Epithelial cell of proximal tubule (primary cell): ENCODE measurements around the gene RUBCN. TPM values are rescaled to one million over a fixed set of nuclear protein-coding genes. Genes with fewer than 3 reads are reported as not detected.
"Not testable (repeated sequence)": the region's sequence is repeated elsewhere in the genome, so short reads cannot be mapped to it uniquely, and the experiment has no call there.

Experiments used
- DNase-seq: peaks from one replicate; pipeline ENCODE4 v3.0.0-alpha.2; 2011; ENCODE audit warnings: low read depth
- H3K4me3 ChIP-seq: 2 replicates; pipeline ENCODE4 v1.5.1; 2011; ENCODE audit warnings: low read depth, mild to moderate bottlenecking, low read length
- total RNA-seq: library from RNA; depleted of rRNA; stranded (reverse); fragments of >200 nt; gene quantifications from 2 replicates; pipeline ENCODE4 v1.2.3, GENCODE V29; 2015

Gene RUBCN
- total RNA-seq, 1 donor from 2014 or later = 24.6 TPM

DNA sequence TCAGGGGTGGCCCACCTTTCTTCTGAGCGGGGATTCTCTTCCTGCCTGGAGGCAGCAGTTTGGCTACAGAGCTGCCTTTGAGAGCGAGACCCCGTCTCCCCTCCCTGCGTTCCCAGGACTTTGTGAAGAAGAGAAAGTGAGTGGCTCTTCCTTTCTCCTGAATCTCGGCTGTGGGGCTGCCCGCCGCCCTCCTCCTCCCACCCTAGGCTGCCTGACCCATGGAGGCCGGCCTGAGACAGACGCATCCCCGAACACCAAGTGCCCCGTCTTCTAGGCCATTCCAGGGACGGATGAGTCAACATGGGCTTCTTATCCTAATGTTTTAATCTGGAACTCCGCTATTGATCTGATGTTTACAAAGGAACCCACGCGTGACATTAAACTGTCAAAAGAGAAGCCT, 74.8 kb downstream of the RUBCN start:
- DNase-seq, H3K4me3 ChIP-seq: not testable (repeated sequence)

DNA sequence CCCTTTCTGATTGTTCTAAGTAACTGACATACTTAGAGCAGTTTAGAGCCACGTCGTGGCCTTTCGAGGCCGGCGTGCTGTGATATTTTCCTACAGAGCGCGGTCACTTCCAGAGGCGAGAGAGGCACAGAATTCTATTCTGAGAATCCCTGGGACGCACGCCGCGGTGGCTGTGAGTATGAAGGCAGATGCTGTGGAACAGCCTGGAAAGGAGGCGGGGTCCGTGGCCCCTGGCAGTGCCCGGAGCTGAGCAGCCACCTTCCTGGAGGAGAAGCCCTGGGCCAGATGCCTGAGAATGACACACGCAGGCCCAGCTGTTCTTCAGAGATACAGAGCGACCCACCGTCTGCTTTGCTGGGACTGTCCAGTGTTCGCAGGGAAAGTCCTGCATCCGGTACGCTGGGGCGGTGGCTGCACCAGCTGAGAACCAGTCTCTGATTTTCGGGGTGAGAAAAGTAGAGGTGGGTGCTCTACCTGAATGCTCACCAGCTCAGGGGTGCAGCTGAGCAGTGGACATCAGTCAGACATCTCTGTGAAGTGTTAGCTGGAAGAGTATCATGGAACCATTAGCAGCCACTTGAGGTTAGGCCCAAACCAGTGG, 75.4 kb downstream of the RUBCN start:
- H3K4me3 ChIP-seq, DNase-seq: not testable (repeated sequence)

DNA sequence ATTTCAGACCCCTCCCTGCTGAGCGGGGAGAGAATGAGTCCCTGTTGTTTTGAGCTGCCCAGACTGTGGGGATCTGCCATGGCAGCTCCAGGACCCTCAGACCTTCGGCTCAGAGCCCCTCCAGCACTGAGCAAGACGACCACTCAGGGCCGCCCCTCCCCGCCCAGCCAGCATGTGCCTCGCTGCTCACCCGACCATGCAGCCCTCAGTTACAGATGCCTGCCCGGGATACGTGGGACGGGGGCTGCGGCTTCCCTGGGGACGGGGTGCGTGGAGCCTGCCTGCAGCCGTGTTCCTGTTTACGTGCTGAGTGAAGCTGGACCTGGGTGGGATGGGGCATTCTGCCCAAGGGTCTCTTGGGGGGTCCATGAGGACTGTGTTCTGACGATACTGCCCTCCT, 77.0 kb downstream of the RUBCN start:
- DNase-seq, H3K4me3 ChIP-seq: not testable (repeated sequence)

DNA sequence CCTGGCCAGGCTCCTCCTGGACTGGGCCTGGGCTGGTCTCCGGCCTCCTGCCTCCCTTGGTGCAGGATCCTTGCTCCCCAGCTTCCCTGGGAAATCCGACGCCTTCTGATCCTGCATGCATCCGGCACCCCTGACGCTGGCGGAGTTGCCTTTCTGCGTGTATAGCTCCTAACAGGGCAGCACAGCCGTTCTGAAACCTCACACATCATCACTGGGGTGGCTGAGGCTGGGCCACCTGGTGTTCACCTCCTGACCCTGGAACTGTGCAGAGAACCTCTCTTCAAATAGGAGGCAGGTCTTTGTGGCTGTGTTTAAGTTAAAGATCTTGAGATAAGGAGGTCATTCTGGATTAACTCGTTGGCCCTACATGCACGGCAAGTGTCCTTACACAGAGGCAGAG, 77.6 kb downstream of the RUBCN start:
- not testable (repeated sequence) for H3K4me3 ChIP-seq, DNase-seq

GRCh38 chr3:197658706-197659105, 78.0 kb downstream of the RUBCN start:
- DNase-seq, H3K4me3 ChIP-seq: not testable (repeated sequence)

- H3K4me3 ChIP-seq = not testable (repeated sequence)
Measured at GRCh38 chr3:197657541-197658292, 79.0 kb downstream of the RUBCN start.

DNA sequence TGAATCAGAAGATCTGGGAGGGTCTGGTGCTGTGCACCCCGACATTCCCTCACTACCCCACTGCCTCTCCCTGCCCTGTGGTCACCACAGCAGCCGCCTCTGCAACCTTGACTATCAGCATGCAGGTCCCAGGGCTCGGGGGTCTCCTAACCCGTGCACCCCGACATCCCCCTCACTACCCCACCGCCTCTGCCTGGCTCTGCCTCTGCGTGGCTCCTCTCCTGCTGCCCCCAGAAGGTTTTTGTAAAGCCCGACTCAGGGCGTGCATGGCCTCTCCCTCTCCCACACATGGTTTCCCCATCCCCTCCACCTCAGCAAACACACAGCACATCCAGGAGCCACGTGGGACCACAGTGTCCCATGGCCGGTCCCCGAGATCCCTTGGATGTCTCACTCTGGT, 79.7 kb downstream of the RUBCN start:
- DNase-seq, H3K4me3 ChIP-seq: not testable (repeated sequence)

More at GRCh38 chr3:197657541-197658292, 79.0 kb downstream of the RUBCN start:
- not testable (repeated sequence) for DNase-seq

DNA sequence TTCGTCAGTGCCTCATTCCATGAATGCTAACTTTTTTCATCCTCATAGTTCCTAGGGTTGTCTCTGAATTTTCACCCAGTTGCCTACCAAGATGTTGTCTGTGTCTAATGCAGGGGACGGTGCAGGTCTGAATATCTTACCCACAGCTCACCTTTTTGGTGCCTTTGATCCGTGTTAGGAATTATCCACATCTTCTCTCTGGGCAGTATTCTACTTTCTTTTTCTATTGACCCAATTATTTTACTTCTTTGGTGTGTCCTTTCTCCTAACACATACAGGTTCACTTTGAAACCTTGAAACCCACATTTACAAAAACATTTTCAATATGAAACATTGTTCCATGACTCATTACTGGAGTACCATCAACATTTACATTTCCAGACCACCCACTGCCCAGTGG, 80.6 kb downstream of the RUBCN start:
- DNase-seq, H3K4me3 ChIP-seq: not testable (repeated sequence)

GRCh38 chr3:197654998-197655330, 81.7 kb downstream of the RUBCN start:
- not testable (repeated sequence) for H3K4me3 ChIP-seq, DNase-seq

- H3K4me3 ChIP-seq = peak overlapping the region; percentile 38
- DNase-seq = not testable (repeated sequence)
Measured at GRCh38 chr3:197654090-197654997, 82.4 kb downstream of the RUBCN start.

DNA sequence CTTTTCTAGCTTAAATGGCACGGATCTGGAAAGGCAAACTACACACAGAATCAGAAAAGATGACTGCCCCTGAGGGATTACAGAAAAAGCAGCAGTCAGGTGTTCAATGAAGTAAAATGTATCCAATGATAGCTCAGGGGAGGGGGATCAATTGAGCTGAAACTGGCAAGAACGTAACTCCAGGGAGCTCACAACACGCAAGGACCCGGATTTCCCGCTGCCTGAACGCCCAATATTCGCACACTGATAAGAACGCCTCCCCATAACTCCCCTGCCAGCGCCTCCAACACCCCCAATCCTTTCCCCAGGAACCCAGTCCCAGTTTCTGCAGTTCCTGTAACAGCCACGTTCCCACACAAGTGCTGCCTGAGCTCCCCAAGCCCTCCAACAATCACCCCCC, 83.8 kb downstream of the RUBCN start:
- not testable (repeated sequence) for DNase-seq, H3K4me3 ChIP-seq

- not testable (repeated sequence) for H3K4me3 ChIP-seq, DNase-seq
Measured at GRCh38 chr3:197647649-197648048, 89.1 kb downstream of the RUBCN start.

DNA sequence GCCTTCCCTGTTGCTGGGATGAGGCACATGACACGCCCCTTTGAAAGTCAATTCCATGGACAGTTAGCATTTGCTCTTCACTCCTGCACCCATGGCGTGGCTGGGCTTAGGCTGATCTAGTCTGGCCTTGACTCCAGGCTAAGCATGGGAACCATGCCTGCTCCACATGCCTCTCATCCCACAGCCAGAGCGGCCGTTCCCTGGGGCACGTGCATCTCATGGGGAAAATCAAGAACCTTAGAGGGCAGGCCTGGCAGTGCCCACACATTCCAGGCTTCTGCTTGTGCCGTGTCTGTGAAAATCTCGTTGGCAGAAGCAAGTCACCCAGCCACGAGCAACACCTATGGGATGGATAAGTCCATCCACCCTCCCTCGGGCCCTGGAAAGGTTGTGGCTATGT, 89.5 kb downstream of the RUBCN start:
- not testable (repeated sequence) for DNase-seq, H3K4me3 ChIP-seq

DNA sequence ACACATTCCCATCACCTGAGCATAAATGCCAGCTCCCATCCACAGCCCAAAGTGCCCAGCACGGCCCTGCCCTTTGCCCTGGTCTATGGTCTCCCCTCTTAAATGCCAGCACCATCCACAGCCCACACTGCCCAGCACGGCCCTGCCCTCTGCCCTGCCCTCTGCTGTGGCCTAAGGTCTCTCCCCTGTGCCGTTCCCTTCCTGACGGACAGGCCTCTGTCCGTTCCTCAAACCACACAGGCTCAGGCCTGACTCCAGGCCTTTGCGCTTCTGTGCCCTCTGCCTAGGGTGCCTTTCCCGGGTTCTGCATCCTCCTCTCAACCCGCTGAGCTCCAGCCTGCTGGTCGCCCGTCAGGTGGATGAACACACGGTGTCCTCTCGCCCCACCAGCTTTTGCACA, 90.4 kb downstream of the RUBCN start:
- H3K4me3 ChIP-seq, DNase-seq: not testable (repeated sequence)

- not testable (repeated sequence) for H3K4me3 ChIP-seq, DNase-seq
Measured at GRCh38 chr3:197637556-197637955, 99.1 kb downstream of the RUBCN start.

DNA sequence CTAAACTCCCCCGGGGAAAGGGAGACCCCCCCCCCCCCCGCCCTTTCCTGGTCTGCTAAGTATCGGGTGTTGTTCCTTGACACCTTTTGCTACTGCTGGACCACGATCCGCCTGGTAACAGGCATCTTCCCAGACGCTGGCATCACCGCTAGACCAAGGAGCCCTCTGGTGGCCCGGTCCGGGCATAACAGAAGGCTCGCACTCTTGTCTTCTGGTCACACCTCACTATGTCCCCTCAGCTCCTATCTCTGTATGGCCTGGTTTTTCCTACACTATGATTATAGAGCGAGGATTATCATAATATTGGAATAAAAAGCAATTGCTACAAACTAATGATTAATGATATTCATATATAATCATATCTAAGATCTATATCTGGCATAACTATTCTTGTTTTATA, 104.7 kb downstream of the RUBCN start:
- H3K4me3 ChIP-seq, DNase-seq: not testable (repeated sequence)

- DNase-seq, H3K4me3 ChIP-seq: not testable (repeated sequence)
Measured at GRCh38 chr3:197630766-197631165, 105.9 kb downstream of the RUBCN start.

GRCh38 chr3:197629286-197629685, 107.4 kb downstream of the RUBCN start:
- DNase-seq = not testable (repeated sequence)

GRCh38 chr3:197627772-197628523, 108.8 kb downstream of the RUBCN start:
- not testable (repeated sequence) for DNase-seq
- H3K4me3 ChIP-seq = peak overlapping the region; percentile 60

More at GRCh38 chr3:197629286-197629685, 107.4 kb downstream of the RUBCN start:
- not testable (repeated sequence) for H3K4me3 ChIP-seq
